ENCODE data around the gene KIF1A.

The KIF1A gene

DNA sequence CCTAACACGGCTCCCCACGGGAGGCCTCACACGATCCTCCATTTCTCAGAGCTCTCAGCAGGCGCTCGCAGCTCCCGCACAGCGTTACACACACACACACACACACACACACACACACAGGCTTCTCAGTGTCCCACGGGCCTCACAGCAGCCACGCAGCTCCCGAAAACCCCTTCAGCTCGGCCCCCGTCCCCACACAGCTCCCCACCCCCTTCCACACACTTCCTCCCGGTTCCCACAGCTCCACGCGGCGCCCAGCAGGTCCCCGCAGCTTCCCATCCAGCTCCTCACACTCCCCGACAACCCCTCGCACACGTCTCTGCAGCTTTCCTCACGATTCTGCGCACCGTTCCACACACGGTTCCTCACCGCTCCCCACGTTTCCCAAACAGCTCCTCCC is 41.6 kb downstream of the KIF1A start:
- DNase-seq (ENCODE audit: low read depth), result no peak
- TF ChIP-seq, protein P1, sequence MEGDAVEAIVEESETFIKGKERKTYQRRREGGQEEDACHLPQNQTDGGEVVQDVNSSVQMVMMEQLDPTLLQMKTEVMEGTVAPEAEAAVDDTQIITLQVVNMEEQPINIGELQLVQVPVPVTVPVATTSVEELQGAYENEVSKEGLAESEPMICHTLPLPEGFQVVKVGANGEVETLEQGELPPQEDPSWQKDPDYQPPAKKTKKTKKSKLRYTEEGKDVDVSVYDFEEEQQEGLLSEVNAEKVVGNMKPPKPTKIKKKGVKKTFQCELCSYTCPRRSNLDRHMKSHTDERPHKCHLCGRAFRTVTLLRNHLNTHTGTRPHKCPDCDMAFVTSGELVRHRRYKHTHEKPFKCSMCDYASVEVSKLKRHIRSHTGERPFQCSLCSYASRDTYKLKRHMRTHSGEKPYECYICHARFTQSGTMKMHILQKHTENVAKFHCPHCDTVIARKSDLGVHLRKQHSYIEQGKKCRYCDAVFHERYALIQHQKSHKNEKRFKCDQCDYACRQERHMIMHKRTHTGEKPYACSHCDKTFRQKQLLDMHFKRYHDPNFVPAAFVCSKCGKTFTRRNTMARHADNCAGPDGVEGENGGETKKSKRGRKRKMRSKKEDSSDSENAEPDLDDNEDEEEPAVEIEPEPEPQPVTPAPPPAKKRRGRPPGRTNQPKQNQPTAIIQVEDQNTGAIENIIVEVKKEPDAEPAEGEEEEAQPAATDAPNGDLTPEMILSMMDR (IDR thresholded peaks at IDR 0.05; ENCODE audit: insufficient read depth, low read depth, low read length, missing control alignments), result no peak
- no peak overlapping the region for H3K4me3 ChIP-seq (ENCODE audit: low read depth, low read length)

DNA sequence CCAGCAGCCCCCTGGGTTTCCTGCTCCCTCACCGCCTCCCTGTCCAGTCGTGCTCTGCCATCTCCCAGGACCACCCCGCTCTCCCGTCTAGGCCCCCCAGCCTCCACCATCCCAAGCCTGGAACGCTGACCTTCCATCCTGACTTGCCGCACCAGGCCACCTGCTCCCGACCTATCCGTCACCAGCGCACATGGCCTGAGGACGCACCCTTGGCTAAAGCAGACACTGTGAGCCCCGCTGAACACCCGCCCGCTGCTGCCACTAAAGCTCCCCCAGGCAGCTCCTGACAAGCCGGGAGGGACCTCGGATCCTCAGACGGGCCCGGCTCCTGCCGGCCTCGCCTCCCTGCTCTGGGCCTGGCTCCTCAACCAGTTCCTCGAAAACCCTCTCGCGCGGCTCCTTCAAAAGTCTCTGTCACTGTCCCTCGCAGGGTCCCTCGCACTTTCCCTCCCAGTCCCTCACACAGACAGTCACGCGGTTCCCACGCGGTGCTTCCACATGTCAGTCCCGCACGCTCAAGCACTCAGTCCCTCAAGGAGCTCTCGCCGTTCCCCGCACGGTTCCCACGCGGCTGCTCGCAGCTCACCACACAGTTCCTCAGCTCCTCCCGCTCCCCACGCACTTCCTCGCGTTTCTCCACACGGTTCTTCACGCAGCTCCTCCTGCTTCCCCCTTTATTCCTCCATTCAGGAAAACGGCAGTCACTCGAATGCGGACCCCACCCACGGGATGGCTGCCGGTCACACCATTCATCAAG is 42.4 kb downstream of the KIF1A start:
- TF ChIP-seq, protein P1 (IDR thresholded peaks at IDR 0.05; ENCODE audit: insufficient read depth, low read depth, low read length, missing control alignments), result no peak
- no peak for DNase-seq (ENCODE audit: low read depth)
- no peak overlapping the region for H3K4me3 ChIP-seq (ENCODE audit: low read depth, low read length)

DNA sequence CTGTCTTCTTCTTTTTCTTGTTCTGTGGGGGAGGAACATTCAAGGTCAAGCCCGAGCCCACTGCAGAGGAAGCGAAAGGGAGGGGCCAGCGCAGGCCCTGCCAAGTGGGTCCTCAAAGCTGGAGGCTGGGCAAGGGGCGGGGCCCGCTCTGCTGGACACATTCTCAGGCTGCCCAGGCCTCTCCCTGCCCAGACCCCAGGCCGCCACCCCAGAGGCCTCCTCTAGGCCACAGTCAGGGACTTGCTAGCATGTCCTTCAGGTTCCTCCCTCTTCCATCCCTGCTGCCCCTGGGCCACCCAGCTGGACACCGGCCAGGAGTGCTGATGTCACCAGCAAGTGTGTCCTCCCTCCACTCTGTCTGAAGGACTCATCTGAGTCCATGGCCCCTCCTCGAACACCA is 44.1 kb downstream of the KIF1A start:
- TF ChIP-seq, protein P1 (IDR thresholded peaks at IDR 0.05; ENCODE audit: insufficient read depth, low read depth, low read length, missing control alignments), result no peak
- no peak overlapping the region for H3K4me3 ChIP-seq (ENCODE audit: low read depth, low read length)
- no peak for DNase-seq (ENCODE audit: low read depth)

DNA sequence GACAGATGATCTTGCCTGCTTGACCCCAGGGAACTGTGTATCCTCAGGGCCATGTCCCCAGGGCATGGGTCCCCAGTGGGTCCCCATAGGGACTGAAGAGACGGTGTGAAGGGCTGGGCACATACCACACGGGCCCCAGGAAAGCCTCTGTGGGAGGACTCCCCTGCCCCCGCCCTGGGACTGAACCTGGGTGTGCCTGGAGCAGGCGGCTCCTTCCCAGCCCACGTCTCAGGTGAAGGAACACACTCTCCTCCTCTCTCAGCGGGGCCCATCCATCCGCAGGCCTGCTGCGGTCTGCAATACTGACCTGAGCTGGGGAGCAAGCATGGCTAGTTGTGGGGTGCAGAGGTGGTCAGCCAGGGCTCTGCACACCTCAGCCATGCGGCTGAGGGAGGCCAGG is 45.2 kb downstream of the KIF1A start:
- no peak overlapping the region for H3K4me3 ChIP-seq (ENCODE audit: low read depth, low read length)
- no peak for DNase-seq (ENCODE audit: low read depth)
- TF ChIP-seq, protein P1 (IDR thresholded peaks at IDR 0.05; ENCODE audit: insufficient read depth, low read depth, low read length, missing control alignments), result no peak

DNA sequence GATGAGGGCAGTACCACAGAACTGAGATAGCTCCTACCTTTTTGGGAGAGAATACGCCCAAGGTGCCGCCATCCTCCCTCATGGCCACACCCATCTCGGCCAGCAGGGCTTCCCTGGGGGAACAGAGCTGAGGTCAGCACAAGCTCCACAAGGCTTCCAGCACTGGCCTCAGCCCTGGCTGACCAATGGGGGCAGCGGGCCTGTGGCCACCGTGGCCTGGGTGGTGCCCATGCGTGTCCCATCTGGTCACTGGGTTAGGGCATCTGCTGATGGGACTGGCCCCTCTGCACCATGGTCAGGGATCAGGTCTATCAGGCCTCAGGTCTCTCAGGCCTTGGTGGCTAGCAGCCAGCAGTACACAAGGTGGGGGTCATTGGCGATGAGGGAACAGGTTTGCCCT is 50.9 kb downstream of the KIF1A start:
- TF ChIP-seq, protein P1 (IDR thresholded peaks at IDR 0.05; ENCODE audit: insufficient read depth, low read depth, low read length, missing control alignments), result no peak
- no peak for DNase-seq (ENCODE audit: low read depth)
- H3K4me3 ChIP-seq (ENCODE audit: low read depth, low read length), result no peak overlapping the region

DNA sequence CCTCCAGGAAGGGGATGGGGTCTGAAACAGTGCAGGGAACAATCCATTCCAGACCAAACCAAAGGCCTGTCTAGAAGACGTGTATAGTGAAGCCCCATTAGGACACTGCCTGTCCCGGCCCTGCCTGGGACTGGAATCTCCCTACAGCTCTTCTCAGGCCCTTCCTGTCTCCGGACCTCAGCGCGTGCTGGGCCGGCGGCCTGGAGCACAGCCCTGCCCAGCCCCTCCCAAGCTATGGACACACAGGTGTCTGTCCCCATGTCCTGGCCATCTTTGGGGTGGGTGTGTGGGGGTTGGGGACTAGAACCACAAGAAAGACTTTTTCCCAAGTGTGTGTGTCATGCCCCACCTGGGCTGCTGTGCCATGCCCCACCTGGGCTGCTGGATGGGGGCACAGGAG is 51.8 kb downstream of the KIF1A start:
- TF ChIP-seq, protein P1 (IDR thresholded peaks at IDR 0.05; ENCODE audit: insufficient read depth, low read depth, low read length, missing control alignments), result no peak
- no peak overlapping the region for H3K4me3 ChIP-seq (ENCODE audit: low read depth, low read length)
- DNase-seq (ENCODE audit: low read depth), result no peak

DNA sequence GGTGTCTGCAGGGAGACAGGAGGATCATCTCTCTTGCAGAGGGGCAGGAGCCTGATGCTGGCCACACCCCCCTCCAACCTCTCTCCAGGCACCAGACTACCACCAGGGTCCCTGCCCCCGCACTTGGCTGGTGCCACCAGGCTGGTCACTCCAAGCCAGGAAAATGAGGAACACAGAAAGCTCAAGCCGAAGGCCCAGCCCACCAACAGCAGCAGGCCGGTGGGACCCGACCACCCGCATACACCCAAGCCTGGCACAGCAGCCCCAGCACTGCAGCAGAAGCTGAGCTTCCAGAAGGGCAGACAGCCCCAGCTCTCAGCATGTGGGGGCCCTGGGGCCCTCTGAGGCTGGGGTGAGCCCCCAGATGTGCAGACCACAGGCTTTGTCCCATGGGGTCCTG is 52.7 kb downstream of the KIF1A start:
- DNase-seq (ENCODE audit: low read depth), result no peak
- H3K4me3 ChIP-seq (ENCODE audit: low read depth, low read length), result no peak overlapping the region
- TF ChIP-seq, protein P1 (IDR thresholded peaks at IDR 0.05; ENCODE audit: insufficient read depth, low read depth, low read length, missing control alignments), result no peak
